Measurements from ENCODE around the gene HAPLN3.

HAPLN3 gene

DNA sequence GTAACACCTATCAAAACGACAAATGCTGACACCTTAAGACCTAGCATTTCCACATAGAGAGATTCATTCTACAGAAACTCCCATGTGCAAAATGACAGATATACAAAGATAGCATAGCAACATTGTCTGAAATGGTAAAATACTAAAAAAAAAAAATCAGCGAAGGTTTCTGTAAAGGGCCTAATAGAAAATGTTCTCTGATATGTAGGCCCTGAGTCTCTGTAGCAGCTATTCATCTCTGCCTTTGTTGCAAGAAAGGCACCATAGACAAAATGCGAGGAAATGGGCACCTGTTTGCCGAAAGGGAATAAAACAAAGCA, 18.5 kb upstream of the HAPLN3 start:
- H3K4me3 ChIP-seq (ENCODE audit: low read depth, low read length), result peak overlapping the region; percentile 62
- DNase-seq (ENCODE audit: low read depth), result no peak
- TF ChIP-seq, protein P1, sequence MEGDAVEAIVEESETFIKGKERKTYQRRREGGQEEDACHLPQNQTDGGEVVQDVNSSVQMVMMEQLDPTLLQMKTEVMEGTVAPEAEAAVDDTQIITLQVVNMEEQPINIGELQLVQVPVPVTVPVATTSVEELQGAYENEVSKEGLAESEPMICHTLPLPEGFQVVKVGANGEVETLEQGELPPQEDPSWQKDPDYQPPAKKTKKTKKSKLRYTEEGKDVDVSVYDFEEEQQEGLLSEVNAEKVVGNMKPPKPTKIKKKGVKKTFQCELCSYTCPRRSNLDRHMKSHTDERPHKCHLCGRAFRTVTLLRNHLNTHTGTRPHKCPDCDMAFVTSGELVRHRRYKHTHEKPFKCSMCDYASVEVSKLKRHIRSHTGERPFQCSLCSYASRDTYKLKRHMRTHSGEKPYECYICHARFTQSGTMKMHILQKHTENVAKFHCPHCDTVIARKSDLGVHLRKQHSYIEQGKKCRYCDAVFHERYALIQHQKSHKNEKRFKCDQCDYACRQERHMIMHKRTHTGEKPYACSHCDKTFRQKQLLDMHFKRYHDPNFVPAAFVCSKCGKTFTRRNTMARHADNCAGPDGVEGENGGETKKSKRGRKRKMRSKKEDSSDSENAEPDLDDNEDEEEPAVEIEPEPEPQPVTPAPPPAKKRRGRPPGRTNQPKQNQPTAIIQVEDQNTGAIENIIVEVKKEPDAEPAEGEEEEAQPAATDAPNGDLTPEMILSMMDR (IDR thresholded peaks at IDR 0.05; ENCODE audit: control insufficient read depth, extremely low read depth, insufficient read depth), result no peak

DNA sequence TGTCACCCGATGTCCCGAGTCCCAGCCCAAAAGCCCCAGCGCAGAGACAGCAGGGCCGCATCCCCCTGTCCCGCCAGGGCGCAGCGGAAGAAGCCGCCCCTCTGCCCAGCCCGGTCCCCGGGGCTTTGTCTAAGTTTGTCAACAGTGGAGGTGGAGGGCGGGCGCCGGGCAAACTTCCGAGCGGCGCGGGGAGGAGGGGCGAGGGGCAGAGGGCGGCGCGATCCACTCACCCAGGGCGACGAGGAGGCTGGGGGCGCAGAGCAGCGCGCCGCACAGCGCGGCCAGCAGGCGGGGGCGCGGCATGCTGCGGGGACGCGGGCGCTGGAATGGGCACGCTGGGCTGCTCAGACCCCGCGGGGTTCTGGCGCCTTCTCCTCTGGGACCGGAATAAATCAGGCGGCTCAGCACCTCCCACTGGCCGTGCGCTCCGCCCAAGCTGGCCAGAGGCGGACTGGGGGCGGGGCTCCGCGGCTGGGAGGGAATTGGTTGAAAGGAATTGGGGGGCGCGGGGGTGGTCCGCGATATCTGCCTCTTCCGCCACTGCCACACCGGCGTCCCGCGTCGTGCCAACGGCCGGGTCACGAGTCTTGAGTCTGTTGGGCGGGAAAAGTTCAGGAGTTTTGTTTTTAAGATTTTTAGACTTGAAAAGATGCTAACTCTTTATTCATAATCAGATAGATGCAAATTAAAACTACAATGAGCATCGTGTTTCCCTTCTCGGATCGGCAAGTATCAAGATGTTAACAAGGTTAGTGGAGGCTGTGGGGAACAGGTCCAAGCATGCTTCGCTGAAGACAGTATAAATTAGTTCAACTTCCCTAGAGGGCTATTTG, 17.9 kb upstream of the HAPLN3 start, which contains the start of gene MFGE8:
Gene MFGE8, minus strand, starts transcription at position 363 of the 833 bp plus-strand sequence. Its CDS starts 60 bp downstream, at position 303.
- TF ChIP-seq, protein P1 (IDR thresholded peaks at IDR 0.05; ENCODE audit: control insufficient read depth, extremely low read depth, insufficient read depth), result no peak
- H3K4me3 ChIP-seq (ENCODE audit: low read depth, low read length), result peak within 1 kb of the TSS; percentile 62
- DNase-seq (ENCODE audit: low read depth), result no peak

DNA sequence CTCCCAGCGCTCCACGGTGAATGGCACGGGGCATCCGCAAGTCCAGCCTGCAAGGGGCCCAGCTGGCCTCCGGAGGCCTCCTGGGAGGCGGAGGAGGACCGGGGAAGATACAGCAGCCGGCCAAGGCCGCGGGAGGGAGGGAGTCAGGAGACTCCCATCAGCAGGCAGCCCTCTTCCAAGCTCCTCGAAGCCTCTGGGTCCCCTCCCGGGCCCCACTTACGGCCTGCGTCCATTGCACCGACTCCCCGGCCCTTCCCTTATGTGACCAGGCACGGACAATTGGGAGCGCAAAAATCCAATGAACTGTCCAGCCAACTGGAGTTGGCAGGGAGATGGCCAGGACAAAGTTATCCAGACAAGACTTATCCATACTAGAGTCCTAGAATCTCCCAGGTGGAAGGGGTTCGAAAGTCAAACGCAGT, 17.2 kb upstream of the HAPLN3 start:
- TF ChIP-seq, protein P1 (IDR thresholded peaks at IDR 0.05; ENCODE audit: control insufficient read depth, extremely low read depth, insufficient read depth), result no peak
- DNase-seq (ENCODE audit: low read depth), result no peak
- H3K4me3 ChIP-seq (ENCODE audit: low read depth, low read length), result peak overlapping the region; percentile 62

DNA sequence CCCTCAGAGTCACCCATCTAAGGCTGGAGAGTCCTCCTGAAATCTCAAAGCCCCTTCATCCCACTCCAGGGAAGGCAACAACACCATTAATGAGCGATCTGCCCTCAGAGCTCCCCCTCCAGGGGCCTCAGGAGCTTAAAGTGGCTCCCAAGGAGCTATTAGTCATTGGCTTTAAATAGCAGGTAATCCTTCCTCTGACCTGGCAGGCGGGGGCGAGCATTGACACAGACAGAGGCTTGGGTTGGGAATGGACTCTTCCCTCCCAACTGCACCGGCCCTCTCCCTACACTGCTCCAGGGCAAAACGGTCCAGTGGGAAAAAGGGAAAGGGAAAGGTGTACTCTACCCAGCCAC, 16.4 kb upstream of the HAPLN3 start:
- H3K4me3 ChIP-seq (ENCODE audit: low read depth, low read length), result no peak overlapping the region
- TF ChIP-seq, protein P1 (IDR thresholded peaks at IDR 0.05; ENCODE audit: control insufficient read depth, extremely low read depth, insufficient read depth), result no peak
- no peak for DNase-seq (ENCODE audit: low read depth)

DNA sequence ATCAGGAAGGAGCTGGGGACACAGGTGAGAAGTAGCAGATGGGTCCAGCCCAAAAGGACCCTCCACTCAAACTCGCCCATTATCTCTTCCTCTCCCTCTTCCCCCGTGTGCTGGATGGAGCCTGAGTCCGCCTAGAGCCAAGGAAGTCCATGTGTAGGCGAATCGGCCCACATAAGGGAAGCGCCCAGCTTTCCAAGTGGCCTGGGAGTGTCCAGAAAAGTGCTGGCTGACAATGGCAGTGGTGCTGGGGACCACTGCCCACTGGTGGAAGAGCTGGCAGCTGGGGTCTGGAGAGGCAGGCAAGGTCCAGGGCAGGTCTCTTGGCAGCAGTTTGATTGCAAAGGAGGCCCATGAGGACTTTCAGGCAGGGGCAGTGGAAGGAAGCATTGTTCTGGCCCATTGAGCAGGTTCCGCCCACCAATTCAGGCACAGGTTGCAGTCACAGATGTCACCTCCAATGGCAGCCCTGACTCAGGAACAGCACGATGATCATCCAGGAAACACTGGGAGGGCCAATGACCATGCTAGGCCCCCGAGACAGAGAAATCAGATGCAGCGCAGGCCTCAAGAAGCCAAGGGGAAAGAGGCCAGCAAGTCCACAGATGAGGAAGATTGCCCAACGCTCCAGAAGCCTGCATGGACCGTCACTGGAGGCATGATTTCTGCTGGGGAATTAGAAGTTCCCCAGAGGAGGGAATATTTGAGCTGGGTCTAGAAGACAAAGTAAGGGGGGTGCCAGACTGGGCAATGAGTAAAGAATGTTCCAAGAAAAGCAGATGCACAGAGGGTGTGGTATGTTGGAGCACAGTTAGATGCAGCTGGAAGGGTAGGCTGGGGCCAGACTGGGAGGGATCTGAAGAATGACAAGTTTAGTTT, 14.8 kb upstream of the HAPLN3 start:
- DNase-seq (ENCODE audit: low read depth), result no peak
- TF ChIP-seq, protein P1 (IDR thresholded peaks at IDR 0.05; ENCODE audit: control insufficient read depth, extremely low read depth, insufficient read depth), result no peak

DNA sequence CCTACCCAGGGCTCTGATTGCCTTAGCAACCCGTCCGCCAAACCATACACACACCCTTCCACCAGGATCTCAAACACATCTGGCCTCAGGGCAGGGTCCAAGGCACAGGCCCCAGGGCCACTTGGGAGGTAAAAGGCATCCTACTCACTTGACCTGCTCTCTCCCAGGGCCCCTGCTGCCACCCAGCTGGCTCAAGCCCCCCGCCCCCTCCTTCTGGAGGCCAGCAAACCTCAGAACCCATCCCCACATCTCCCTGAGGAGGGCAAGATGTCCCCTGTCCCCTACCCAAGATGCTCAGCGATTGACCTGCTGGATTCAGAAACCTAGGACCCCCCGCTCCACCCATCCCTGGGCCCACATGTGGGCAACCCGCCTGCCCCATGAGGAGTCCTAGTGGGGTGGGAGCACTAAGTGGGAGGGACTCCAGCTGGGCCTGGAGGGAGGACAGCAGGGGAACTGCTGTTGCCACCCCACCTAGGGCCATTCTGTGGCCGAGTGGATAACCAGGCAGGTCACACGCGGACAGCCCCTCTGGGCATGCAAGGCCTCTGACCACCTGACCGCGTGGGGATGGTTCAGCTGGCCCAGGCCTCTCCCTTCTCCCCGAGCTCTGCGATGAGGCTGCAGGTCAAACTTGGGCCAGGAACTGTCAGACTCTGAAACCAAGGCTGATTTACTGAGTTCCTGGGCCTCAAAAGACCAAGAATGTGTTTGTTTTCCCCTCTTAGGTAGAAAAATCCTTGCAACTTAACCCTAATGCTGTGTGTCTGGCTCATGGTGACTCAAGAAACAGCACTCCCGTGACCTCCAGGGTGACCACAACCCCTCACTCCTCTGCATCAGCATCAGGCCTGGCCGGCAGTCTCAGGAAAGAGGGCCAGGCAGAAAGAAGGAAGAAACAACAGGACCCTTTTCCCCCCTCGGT, 13.6 kb upstream of the HAPLN3 start:
- H3K4me3 ChIP-seq (ENCODE audit: low read depth, low read length), result no peak overlapping the region
- DNase-seq (ENCODE audit: low read depth), result no peak
- TF ChIP-seq, protein P1 (IDR thresholded peaks at IDR 0.05; ENCODE audit: control insufficient read depth, extremely low read depth, insufficient read depth), result no peak

More for the DNA sequence above, 14.8 kb upstream of the HAPLN3 start:
- H3K4me3 ChIP-seq (ENCODE audit: low read depth, low read length), result no peak overlapping the region

Data from LNCaP clone FGC (cell line).